NCI-H2227 (cell line): ENCODE data around the gene TEX10.

Experiments
- DNase-seq: peaks from one replicate; lab custom pipeline; 2025; ENCODE audit not compliant: unreplicated experiment; lab: John Stamatoyannopoulos, UW

TEX10 gene

GRCh38 chr9:100286257-100286656, 66.5 kb downstream of the TEX10 start:
- no peak for DNase-seq

GRCh38 chr9:100285601-100286000, 67.1 kb downstream of the TEX10 start:
- DNase-seq, result no peak

- no peak for DNase-seq
Measured at GRCh38 chr9:100285080-100285479, 67.7 kb downstream of the TEX10 start.

- DNase-seq, result no peak
Measured at GRCh38 chr9:100284247-100284646, 68.5 kb downstream of the TEX10 start.

GRCh38 chr9:100282388-100282719, 70.4 kb downstream of the TEX10 start:
- no peak for DNase-seq

- no peak for DNase-seq
Measured at GRCh38 chr9:100281676-100282387, 70.9 kb downstream of the TEX10 start.

- no peak for DNase-seq
Measured at GRCh38 chr9:100281066-100281465, 71.7 kb downstream of the TEX10 start.

GRCh38 chr9:100277166-100277979, 75.4 kb downstream of the TEX10 start:
- DNase-seq, result no peak

- no peak for DNase-seq
Measured at GRCh38 chr9:100269656-100270055, 83.1 kb downstream of the TEX10 start.

GRCh38 chr9:100268271-100268670, 84.5 kb downstream of the TEX10 start:
- no peak for DNase-seq

GRCh38 chr9:100267211-100267610, 85.5 kb downstream of the TEX10 start:
- DNase-seq, result no peak
